IPS DF 6.9 (cell line): ENCODE data around the gene PANK4.
"Not testable (repeated sequence)": the region's sequence is repeated elsewhere in the genome, so short reads cannot be mapped to it uniquely, and the experiment has no call there.

Experiments used
- DNase-seq: peaks from one replicate; pipeline ENCODE4 v3.0.0-alpha.2; 2013; ENCODE audit warnings: low read depth, low spot score
- H3K27ac ChIP-seq: one replicate; pipeline ENCODE4 v1.5.1; 2013; ENCODE audit warnings: low read length, control low read depth
- H3K27me3 ChIP-seq: 2 replicates; pipeline ENCODE4 v1.6.1; 2013; ENCODE audit warnings: mild to moderate bottlenecking, low read length; ENCODE audit not compliant: control insufficient read depth, insufficient read depth
- H3K36me3 ChIP-seq: 2 replicates; pipeline ENCODE4 v1.6.1; 2013; ENCODE audit warnings: low read length; ENCODE audit not compliant: control insufficient read depth, insufficient read depth
- H3K4me1 ChIP-seq: 2 replicates; pipeline ENCODE4 v1.6.1; 2013; ENCODE audit warnings: low read length; ENCODE audit not compliant: control insufficient read depth, insufficient read depth
- H3K4me3 ChIP-seq: 2 replicates; pipeline ENCODE4 v1.5.1; 2013; ENCODE audit warnings: mild to moderate bottlenecking, low read length
- H3K9me3 ChIP-seq: 2 replicates; pipeline ENCODE4 v1.6.1; 2013; ENCODE audit warnings: low read length, inconsistent platforms; ENCODE audit not compliant: control insufficient read depth, insufficient read depth
- WGBS: extraction: QIAGEN DNeasy Blood & Tissue Kit; methylation state at CpG from one replicate; pipeline ENCODE4 v1.1.7; 2013; ENCODE audit warnings: mixed read lengths, missing lambda C conversion rate; ENCODE audit not compliant: insufficient read length, insufficient coverage; 5-methylcytosine and 5-hydroxymethylcytosine counted together

The PANK4 gene

GRCh38 chr1:2552189-2552588 lies 25.8 kb upstream of the PANK4 start:
- no peak for DNase-seq
- WGBS = no CpG with 5 or more reads among the region's 26 CpGs
- no peaks in the 10 kb centered on the region for H3K9me3 ChIP-seq
- H3K27ac ChIP-seq = no peak overlapping the region
- no peaks in the 10 kb centered on the region for H3K27me3 ChIP-seq
- H3K36me3 ChIP-seq = no peaks in the 10 kb centered on the region; the same call in 1 of the 2 replicates
- H3K4me3 ChIP-seq = no peak overlapping the region
- H3K4me1 ChIP-seq = peaks cover 6% of the 10 kb centered on the region

GRCh38 chr1:2551544-2551943 lies 25.1 kb upstream of the PANK4 start:
- not testable (repeated sequence) for DNase-seq
- WGBS = no CpG with 5 or more reads among the region's 9 CpGs

DNA sequence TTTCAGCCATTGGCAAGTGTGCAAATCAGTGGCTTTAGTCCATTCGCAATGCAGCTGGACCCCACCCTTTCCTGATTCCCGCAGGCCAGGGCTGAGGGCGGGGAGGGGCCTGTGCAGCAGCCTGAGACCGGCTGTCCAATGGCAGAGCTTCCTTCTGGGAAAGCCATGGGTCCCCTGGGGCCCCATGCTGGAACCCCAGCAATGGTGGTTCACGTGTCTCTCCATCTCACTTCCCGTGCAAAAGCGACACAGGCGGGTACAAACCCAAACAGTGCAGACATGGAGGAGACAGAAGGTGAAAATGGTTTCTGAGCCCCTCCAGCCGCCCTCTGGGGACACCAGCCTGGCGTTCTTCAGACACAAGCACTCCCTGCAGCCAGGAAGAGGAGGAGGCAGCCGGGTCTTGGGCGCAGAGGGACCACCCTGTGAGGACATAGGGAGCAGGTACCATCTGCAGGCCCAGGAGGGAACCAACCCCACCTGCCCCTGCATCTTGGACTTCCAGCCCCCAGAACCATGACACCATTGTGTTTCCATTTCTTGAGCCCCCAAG lies 24.0 kb upstream of the PANK4 start:
- not testable (repeated sequence) for H3K4me3 ChIP-seq, H3K9me3 ChIP-seq, H3K27ac ChIP-seq, H3K27me3 ChIP-seq, H3K36me3 ChIP-seq, DNase-seq, H3K4me1 ChIP-seq
- no CpG with 5 or more reads among the region's 12 CpGs for WGBS

More at GRCh38 chr1:2551544-2551943, 25.1 kb upstream of the PANK4 start:
- not testable (repeated sequence) for H3K4me3 ChIP-seq, H3K27me3 ChIP-seq, H3K4me1 ChIP-seq, H3K36me3 ChIP-seq, H3K9me3 ChIP-seq, H3K27ac ChIP-seq

- not testable (repeated sequence) for H3K27me3 ChIP-seq, H3K36me3 ChIP-seq, H3K4me1 ChIP-seq, H3K27ac ChIP-seq, H3K9me3 ChIP-seq, H3K4me3 ChIP-seq, DNase-seq
- no CpG with 5 or more reads among the region's 28 CpGs for WGBS
These were observed 23.1 kb upstream of the PANK4 start for GRCh38 chr1:2549367-2550029.

- no peak overlapping the region for H3K27ac ChIP-seq
- H3K9me3 ChIP-seq = no peaks in the 10 kb centered on the region
- peaks cover 9% of the 10 kb centered on the region for H3K4me1 ChIP-seq
- WGBS = no CpG with 5 or more reads among the region's 17 CpGs
- no peak overlapping the region; the same call in 1 of the 2 replicates for H3K4me3 ChIP-seq
- peak; percentile 61 for DNase-seq
- no peaks in the 10 kb centered on the region for H3K27me3 ChIP-seq
- no peaks in the 10 kb centered on the region for H3K36me3 ChIP-seq
These were observed 21.7 kb upstream of the PANK4 start for GRCh38 chr1:2548068-2548589.

GRCh38 chr1:2547210-2548067 lies 21.0 kb upstream of the PANK4 start:
- no peak overlapping the region for H3K27ac ChIP-seq
- no CpG with 5 or more reads among the region's 27 CpGs for WGBS
- H3K4me1 ChIP-seq = peaks cover 11% of the 10 kb centered on the region
- H3K9me3 ChIP-seq = no peaks in the 10 kb centered on the region
- H3K27me3 ChIP-seq = no peaks in the 10 kb centered on the region
- no peak for DNase-seq
- peak overlapping the region; percentile 66; the same call in 1 of the 2 replicates for H3K4me3 ChIP-seq
- no peaks in the 10 kb centered on the region for H3K36me3 ChIP-seq

DNA sequence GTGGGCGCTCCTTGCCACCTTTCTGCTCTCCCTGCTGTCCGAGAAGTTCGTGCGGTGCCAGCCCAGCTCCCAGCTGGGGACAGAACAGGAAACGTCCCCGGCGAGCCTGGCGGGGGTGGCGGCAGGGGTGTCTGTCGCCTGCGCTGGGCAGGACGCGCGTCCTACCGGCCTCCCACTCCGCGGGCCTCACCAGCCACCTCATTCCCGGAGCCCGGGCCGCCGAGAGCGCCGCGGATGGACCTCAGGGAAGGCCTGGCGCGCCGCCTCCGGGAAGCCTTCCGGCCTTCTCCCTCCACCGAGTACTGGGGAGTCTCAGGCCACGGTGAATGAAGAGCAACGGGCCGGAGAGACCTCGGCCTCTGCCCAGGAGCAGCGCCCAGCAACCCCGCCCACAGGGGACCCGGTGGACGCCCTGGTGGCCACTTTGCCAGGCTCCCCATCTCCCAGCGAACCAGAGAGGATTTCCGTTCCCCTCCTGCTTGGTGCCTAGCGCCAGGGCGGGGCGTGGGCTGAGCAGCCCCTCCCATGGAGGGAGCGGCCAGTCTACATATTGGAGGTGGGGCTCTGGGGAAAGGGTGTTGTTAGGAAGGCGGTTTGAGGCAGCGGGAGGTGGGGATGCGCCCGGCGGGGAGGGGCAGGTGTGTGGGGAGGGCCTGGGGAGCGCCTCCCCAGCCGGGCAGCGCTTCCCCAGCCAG lies 20.3 kb upstream of the PANK4 start:
- no peak overlapping the region for H3K27ac ChIP-seq
- DNase-seq = peak; percentile 88
- no CpG with 5 or more reads among the region's 52 CpGs for whole genome bisulfite sequencing

DNA sequence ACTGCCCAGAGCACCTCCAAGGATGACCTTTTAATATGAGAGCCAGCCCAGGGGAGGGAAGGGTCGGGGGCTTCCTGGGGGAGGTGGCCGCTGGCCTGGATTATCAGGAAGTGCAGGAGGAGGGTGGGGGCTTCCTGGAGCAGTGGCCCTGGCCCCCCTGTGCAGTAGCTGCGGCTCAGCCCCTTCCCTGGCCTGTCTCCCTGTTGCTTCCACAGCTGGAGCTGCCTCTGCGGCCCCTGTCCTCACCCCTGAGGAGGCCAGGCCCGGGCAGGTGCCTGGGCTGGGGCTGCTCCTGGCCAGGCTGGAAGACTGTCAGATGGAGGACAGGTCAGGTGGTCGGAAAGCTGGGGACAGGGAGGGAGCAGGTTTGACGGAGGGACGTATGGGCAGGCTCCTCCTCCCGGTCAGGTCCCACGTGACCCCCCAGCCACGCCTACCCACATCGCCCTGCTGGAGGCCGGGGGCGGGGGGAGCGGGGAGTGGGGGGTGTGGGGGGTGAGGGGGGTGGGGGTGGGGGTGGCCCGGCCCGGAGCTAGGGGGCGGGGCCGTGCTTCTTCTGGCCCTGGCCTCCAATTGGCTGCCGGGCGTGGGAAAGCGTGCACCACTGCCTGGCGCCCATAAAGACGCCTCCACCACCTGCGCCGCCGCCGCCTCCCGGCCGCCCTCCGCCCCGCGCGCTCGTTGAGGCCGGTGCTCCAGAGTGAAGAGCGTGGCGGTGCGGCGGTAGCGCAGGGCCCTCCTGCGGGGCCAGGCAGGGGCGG lies 19.5 kb upstream of the PANK4 start:
- H3K36me3 ChIP-seq = no peaks in the 10 kb centered on the region
- peaks cover 11% of the 10 kb centered on the region for H3K4me1 ChIP-seq
- no CpG with 5 or more reads among the region's 43 CpGs for WGBS
- no peaks in the 10 kb centered on the region for H3K9me3 ChIP-seq
- no peak overlapping the region for H3K27ac ChIP-seq
- peak overlapping the region; percentile 66 for H3K4me3 ChIP-seq
- DNase-seq = peak; percentile 77
- no peaks in the 10 kb centered on the region; the same call in 1 of the 2 replicates for H3K27me3 ChIP-seq

More for the DNA sequence above, 20.3 kb upstream of the PANK4 start:
- Histone ChIP-seq H3K4me1 (peaks cover 11% of the 10 kb centered on the region), H3K36me3 (no peaks in the 10 kb centered on the region), H3K27me3 (no peaks in the 10 kb centered on the region), H3K4me3 (peak overlapping the region; percentile 66), H3K9me3 (no peaks in the 10 kb centered on the region)

- no peak overlapping the region for H3K4me3 ChIP-seq
- peaks cover 11% of the 10 kb centered on the region for H3K4me1 ChIP-seq
These were observed 18.7 kb upstream of the PANK4 start for GRCh38 chr1:2544875-2545640.

More at GRCh38 chr1:2544875-2545640, 18.7 kb upstream of the PANK4 start:
- no CpG with 5 or more reads among the region's 19 CpGs for WGBS
- Histone ChIP-seq H3K9me3 (no peaks in the 10 kb centered on the region), H3K36me3 (no peaks in the 10 kb centered on the region), H3K27me3 (no peaks in the 10 kb centered on the region; the same call in 1 of the 2 replicates), H3K27ac (no peak overlapping the region)
- no peak for DNase-seq
